Measurements from ENCODE around the gene ZNF230. TPM values are rescaled to one million over a fixed set of nuclear protein-coding genes. Genes with fewer than 3 reads are reported as not detected.

Gene ZNF230
- total RNA-seq, 2 experiments from 2014 or later: 2.2 to 2.8 TPM

- CTCF ChIA-PET: no interaction called here
Measured at GRCh38 chr19:44042147-44042546, 39.4 kb downstream of the ZNF230 start.

DNA sequence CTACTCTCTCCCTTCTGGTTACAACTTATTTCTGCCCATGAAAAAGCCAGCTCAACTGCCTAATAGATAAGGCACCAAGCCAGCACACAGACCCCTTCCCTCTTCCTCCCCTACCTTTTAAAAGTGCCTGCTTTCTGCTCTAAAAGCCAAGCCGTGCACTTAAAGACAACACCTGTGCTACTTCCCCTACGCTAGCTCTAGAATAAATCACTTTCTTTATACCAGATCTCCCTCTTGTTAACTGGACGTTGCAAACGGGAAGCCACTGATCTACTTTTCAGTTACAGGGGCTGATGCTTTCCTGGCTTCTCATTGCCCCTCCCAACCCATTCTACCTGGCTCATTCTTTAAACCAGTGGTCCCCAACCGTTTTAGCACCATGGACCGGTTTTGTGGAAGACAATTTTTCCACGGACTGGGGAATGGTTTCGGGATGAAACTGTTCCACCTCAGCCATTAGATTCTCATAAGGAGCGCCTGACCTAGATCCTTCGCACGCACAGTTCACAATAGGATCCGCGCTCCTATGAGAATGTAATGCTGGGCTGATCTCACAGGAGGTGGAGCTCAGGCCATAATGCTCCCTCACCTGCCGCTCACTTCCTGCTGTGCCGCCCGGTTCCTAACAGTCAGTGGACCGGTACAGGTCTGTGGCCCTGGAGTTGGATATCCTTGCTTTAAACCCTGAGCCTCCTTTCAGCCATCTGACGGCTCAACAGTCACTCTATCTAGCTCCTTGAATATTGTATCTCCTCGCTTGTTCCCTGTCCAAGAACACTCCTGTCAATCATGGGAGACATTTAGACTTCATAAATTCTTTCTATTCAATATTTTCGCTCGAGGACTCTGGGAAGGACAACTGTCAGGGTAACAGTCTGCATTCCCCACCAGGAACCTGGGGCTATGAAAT lies 48.2 kb downstream of the ZNF230 start:
- TF ChIP-seq, protein P1, sequence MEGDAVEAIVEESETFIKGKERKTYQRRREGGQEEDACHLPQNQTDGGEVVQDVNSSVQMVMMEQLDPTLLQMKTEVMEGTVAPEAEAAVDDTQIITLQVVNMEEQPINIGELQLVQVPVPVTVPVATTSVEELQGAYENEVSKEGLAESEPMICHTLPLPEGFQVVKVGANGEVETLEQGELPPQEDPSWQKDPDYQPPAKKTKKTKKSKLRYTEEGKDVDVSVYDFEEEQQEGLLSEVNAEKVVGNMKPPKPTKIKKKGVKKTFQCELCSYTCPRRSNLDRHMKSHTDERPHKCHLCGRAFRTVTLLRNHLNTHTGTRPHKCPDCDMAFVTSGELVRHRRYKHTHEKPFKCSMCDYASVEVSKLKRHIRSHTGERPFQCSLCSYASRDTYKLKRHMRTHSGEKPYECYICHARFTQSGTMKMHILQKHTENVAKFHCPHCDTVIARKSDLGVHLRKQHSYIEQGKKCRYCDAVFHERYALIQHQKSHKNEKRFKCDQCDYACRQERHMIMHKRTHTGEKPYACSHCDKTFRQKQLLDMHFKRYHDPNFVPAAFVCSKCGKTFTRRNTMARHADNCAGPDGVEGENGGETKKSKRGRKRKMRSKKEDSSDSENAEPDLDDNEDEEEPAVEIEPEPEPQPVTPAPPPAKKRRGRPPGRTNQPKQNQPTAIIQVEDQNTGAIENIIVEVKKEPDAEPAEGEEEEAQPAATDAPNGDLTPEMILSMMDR (IDR thresholded peaks at IDR 0.05): no peak
- Histone ChIP-seq H3K36me3 (ENCODE audit: insufficient read depth, low read length) (peaks cover 4% of the 10 kb centered on the region), H3K9me3 (ENCODE audit: control insufficient read depth in 1 of 2, insufficient read depth in 1 of 2, low read length in 2 of 2) (peaks cover 0 to 10% of the 10 kb centered on the region in 2 experiments), H3K27me3 (ENCODE audit: control insufficient read depth in 1 of 2, insufficient read depth in 2 of 2, low read length in 2 of 2) (no peaks in the 10 kb centered on the region), H3K4me3 (ENCODE audit: low read length) (peak overlapping the region; percentile 61), H3K4me1 (ENCODE audit: insufficient read depth, low read length) (peaks cover 17% of the 10 kb centered on the region), H3K27ac (ENCODE audit: low read depth in 1 of 2, low read length in 2 of 2) (no peak overlapping the region)
- Mint-ChIP-seq H3K4me1 (ENCODE audit: low read depth) (peaks cover 33% of the 10 kb centered on the region), H3K27ac (peak overlapping the region; percentile 40), H3K27me3 (peaks cover 19% of the 10 kb centered on the region), H3K36me3 (ENCODE audit: low read depth) (peaks cover 54% of the 10 kb centered on the region), H3K4me3 (peak overlapping the region; percentile 93), H3K9me3 (peaks cover 14% of the 10 kb centered on the region)
- peak; percentile 59 for ATAC-seq (ENCODE audit: poor library complexity)
- peak in 8 of 14 experiments; percentile 5 to 56 (median 12) for DNase-seq
- CTCF ChIA-PET: no interaction called here
- POLR2A ChIA-PET: interaction anchor here (1.0 to 1.3 kb wide), 2 partner anchors 116 to 254 kb away, joined by 3 to 4 read pairs; partner anchors contain the start of genes ZNF235 and ZNF45
- intact Hi-C loops (cut with DNase I, micrococcal nuclease): loop anchor here in 1 of 2 experiments (2.0 to 5.0 kb wide), 3 partner anchors 24 to 224 kb away; partner anchors contain the start of genes ZNF224 and ZNF283

More at GRCh38 chr19:44042147-44042546, 39.4 kb downstream of the ZNF230 start:
- H3K27me3 Mint-ChIP-seq: peaks cover 35% of the 10 kb centered on the region
- DNase-seq (no peak), ATAC-seq (ENCODE audit: poor library complexity) (no peak)
- no peaks in the 10 kb centered on the region for H3K4me1 ChIP-seq (ENCODE audit: insufficient read depth, low read length)
- POLR2A ChIA-PET: no interaction called here
- no peaks in the 10 kb centered on the region for H3K36me3 ChIP-seq (ENCODE audit: insufficient read depth, low read length)
- H3K27me3 ChIP-seq (ENCODE audit: control insufficient read depth in 1 of 2, insufficient read depth in 2 of 2, low read length in 2 of 2): peaks cover 0 to 6% of the 10 kb centered on the region in 2 experiments
- no peak overlapping the region for H3K27ac ChIP-seq (ENCODE audit: low read depth in 1 of 2, low read length in 2 of 2)
- no peak overlapping the region for H3K27ac Mint-ChIP-seq
- H3K9me3 Mint-ChIP-seq: peaks cover 35% of the 10 kb centered on the region
- no peaks in the 10 kb centered on the region for H3K4me1 Mint-ChIP-seq (ENCODE audit: low read depth)
- H3K9me3 ChIP-seq (ENCODE audit: control insufficient read depth in 1 of 2, insufficient read depth in 1 of 2, low read length in 2 of 2): peaks cover 9 to 21% of the 10 kb centered on the region in 2 experiments
- no peak overlapping the region for H3K4me3 ChIP-seq (ENCODE audit: low read length)
- intact Hi-C loops (cut with DNase I, micrococcal nuclease): no loop called here
- H3K4me3 Mint-ChIP-seq: no peak overlapping the region
- H3K36me3 Mint-ChIP-seq (ENCODE audit: low read depth): peaks cover 21% of the 10 kb centered on the region
- TF ChIP-seq, protein P1 (IDR thresholded peaks at IDR 0.05): no peak

DNA sequence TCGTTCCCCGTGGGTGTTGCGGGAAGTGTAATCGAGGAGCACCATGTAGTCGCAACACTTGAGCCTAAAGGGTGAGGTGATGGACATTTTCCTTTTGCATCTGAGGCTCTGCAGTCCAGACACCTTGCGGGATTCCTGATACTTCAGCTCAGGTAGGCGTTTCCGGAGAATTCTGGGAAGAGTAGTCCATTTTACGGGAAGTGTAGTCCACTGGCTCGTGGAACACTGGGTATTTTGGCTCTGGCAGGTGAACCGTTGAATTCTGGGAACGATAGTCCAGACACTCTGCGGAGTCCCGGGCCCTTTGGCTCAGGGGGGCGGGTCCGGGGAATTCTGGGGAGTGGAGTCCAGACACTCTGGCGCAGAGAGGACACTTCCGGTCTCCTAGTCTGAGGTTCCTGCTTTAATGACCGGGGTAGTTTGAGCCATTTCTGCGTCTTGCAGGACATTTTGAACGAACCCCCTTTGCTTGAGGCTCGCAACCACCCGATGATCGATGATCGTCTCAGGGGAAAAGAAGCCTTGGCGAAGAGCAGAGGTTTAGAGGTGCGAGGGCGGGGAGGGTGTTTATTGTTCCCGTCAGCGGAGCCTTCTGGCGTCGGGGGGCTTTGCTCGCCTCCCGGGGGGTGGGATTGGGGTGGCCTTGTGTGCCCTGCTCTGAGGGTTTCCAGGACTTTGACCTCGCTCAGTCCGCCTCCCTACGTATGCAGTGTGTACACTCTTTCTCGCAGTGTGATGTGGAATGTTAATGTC lies 49.1 kb downstream of the ZNF230 start, which contains the start of gene ZNF223:
Gene ZNF223 (plus strand): TSS at position 387 of the 753 bp plus-strand sequence. CDS start 3,141 bp downstream, outside the sequence.
- Histone ChIP-seq H3K4me1 (ENCODE audit: insufficient read depth, low read length) (peaks cover 17% of the 10 kb centered on the region), H3K4me3 (ENCODE audit: low read length) (peak within 1 kb of the TSS; percentile 61), H3K27me3 (ENCODE audit: control insufficient read depth in 1 of 2, insufficient read depth in 2 of 2, low read length in 2 of 2) (no peaks in the 10 kb centered on the region), H3K27ac (ENCODE audit: low read depth in 1 of 2, low read length in 2 of 2) (no peak within 1 kb of the TSS), H3K9me3 (ENCODE audit: control insufficient read depth in 1 of 2, insufficient read depth in 1 of 2, low read length in 2 of 2) (peaks cover 0 to 18% of the 10 kb centered on the region in 2 experiments), H3K36me3 (ENCODE audit: insufficient read depth, low read length) (peaks cover 5% of the 10 kb centered on the region)
- Mint-ChIP-seq H3K36me3 (ENCODE audit: low read depth) (peaks cover 59% of the 10 kb centered on the region), H3K4me1 (ENCODE audit: low read depth) (peaks cover 33% of the 10 kb centered on the region), H3K27ac (peak within 1 kb of the TSS; percentile 40), H3K4me3 (peak within 1 kb of the TSS; percentile 93), H3K9me3 (peaks cover 14% of the 10 kb centered on the region), H3K27me3 (peaks cover 19% of the 10 kb centered on the region)
- intact Hi-C loops (cut with DNase I, micrococcal nuclease): loop anchor here in 1 of 2 experiments (2.0 to 5.0 kb wide), 3 partner anchors 25 to 225 kb away; partner anchors contain the start of genes ZNF224 and ZNF283
- ATAC-seq (ENCODE audit: poor library complexity): peak; percentile 79
- ChIA-PET CTCF (no interaction called here), POLR2A (interaction anchor here (1.3 kb wide), 1 partner anchor 253 kb away, joined by 4 read pairs; the partner anchor contains the start of gene ZNF235)
- peak; percentile 30 to 85 (median 65) for DNase-seq
- TF ChIP-seq, protein P1 (IDR thresholded peaks at IDR 0.05): no peak

All from CD4-positive, alpha-beta T cell (primary cell).